ENCODE measurements around the gene PRSS21.

GRCh38 chr16:2782583-2783351, 34.3 kb upstream of the PRSS21 start:
- TF ChIP-seq CTCF (IDR thresholded peaks at IDR 0.05) (no peak), POLR2A (IDR thresholded peaks at IDR 0.05) (no peak), EP300 (IDR thresholded peaks at IDR 0.05) (no peak)

All from tibial nerve (tissue), 4 donors.